ENCODE measurements around the gene TRNP1. TPM values are rescaled to one million over a fixed set of nuclear protein-coding genes. Genes with fewer than 3 reads are reported as not detected.
A peak's percentile ranks its signal among the peaks of the same experiment; 100 is the strongest.

The TRNP1 gene
- total RNA-seq, 1 donor from 2014 or later: 76.5 TPM

GRCh38 chr1:27027575-27028250 lies 34.2 kb downstream of the TRNP1 start:
- Mint-ChIP-seq H3K9me3 (ENCODE audit: low read depth) (no peaks in the 10 kb centered on the region), H3K4me3 (ENCODE audit: unreplicated experiment) (no peak overlapping the region), H3K27ac (ENCODE audit: unreplicated experiment) (peak overlapping the region; percentile 90), H3K27me3 (ENCODE audit: low read depth) (no peaks in the 10 kb centered on the region), H3K4me1 (ENCODE audit: low read depth) (peaks cover 28% of the 10 kb centered on the region), H3K36me3 (ENCODE audit: low read depth) (no peaks in the 10 kb centered on the region)
- no peak for DNase-seq (ENCODE audit: low spot score)
- no peak for TF ChIP-seq CTCF (IDR thresholded peaks at IDR 0.05)

GRCh38 chr1:27029517-27029916 lies 36.0 kb downstream of the TRNP1 start:
- Mint-ChIP-seq H3K27me3 (ENCODE audit: low read depth) (no peaks in the 10 kb centered on the region), H3K4me3 (ENCODE audit: unreplicated experiment) (no peak overlapping the region), H3K9me3 (ENCODE audit: low read depth) (no peaks in the 10 kb centered on the region), H3K36me3 (ENCODE audit: low read depth) (no peaks in the 10 kb centered on the region), H3K27ac (ENCODE audit: unreplicated experiment) (peak overlapping the region; percentile 22), H3K4me1 (ENCODE audit: low read depth) (peaks cover 28% of the 10 kb centered on the region)
- no peak for TF ChIP-seq CTCF (IDR thresholded peaks at IDR 0.05)
- DNase-seq (ENCODE audit: low spot score): no peak

GRCh38 chr1:27031235-27032118 lies 38.0 kb downstream of the TRNP1 start:
- no peaks in the 10 kb centered on the region for H3K27me3 Mint-ChIP-seq (ENCODE audit: low read depth)
- peak overlapping the region; percentile 28 for H3K4me3 Mint-ChIP-seq (ENCODE audit: unreplicated experiment)
- no peak for TF ChIP-seq CTCF (IDR thresholded peaks at IDR 0.05)
- H3K9me3 Mint-ChIP-seq (ENCODE audit: low read depth): no peaks in the 10 kb centered on the region
- peak overlapping the region; percentile 88 for H3K27ac Mint-ChIP-seq (ENCODE audit: unreplicated experiment)
- no peaks in the 10 kb centered on the region for H3K36me3 Mint-ChIP-seq (ENCODE audit: low read depth)
- H3K4me1 Mint-ChIP-seq (ENCODE audit: low read depth): peaks cover 28% of the 10 kb centered on the region
- no peak for DNase-seq (ENCODE audit: low spot score)

- Mint-ChIP-seq H3K4me3 (ENCODE audit: unreplicated experiment) (peak overlapping the region; percentile 28), H3K4me1 (ENCODE audit: low read depth) (peaks cover 23% of the 10 kb centered on the region), H3K36me3 (ENCODE audit: low read depth) (no peaks in the 10 kb centered on the region), H3K9me3 (ENCODE audit: low read depth) (no peaks in the 10 kb centered on the region), H3K27ac (ENCODE audit: unreplicated experiment) (peak overlapping the region; percentile 88), H3K27me3 (ENCODE audit: low read depth) (no peaks in the 10 kb centered on the region)
- no peak for TF ChIP-seq CTCF (IDR thresholded peaks at IDR 0.05)
- no peak for DNase-seq (ENCODE audit: low spot score)
Observed at GRCh38 chr1:27032119-27032461, 38.6 kb downstream of the TRNP1 start.

GRCh38 chr1:27033043-27033746 lies 39.7 kb downstream of the TRNP1 start:
- H3K9me3 Mint-ChIP-seq (ENCODE audit: low read depth): no peaks in the 10 kb centered on the region
- no peak for DNase-seq (ENCODE audit: low spot score)
- no peaks in the 10 kb centered on the region for H3K27me3 Mint-ChIP-seq (ENCODE audit: low read depth)
- H3K4me3 Mint-ChIP-seq (ENCODE audit: unreplicated experiment): no peak overlapping the region
- H3K27ac Mint-ChIP-seq (ENCODE audit: unreplicated experiment): no peak overlapping the region
- no peaks in the 10 kb centered on the region for H3K36me3 Mint-ChIP-seq (ENCODE audit: low read depth)
- peaks cover 12% of the 10 kb centered on the region for H3K4me1 Mint-ChIP-seq (ENCODE audit: low read depth)
- TF ChIP-seq CTCF (IDR thresholded peaks at IDR 0.05): no peak
